HCT116 (cell line): Measurements from ENCODE around the gene SEMA6B. TPM values are rescaled to one million over a fixed set of nuclear protein-coding genes. Genes with fewer than 3 reads are reported as not detected.

Experiments used
- ATAC-seq: fragments of 200-7000 bp; cut with Tn5 transposase; 2 replicates; pipeline ENCODE4 v1.9.1; 2020; ENCODE audit warnings: mild to moderate bottlenecking, moderate library complexity
- BruUV-seq: library from RNA; stranded (reverse); fragments of 400-500 nt; replicated peaks from 2 replicates; lab custom pipeline; 2021; lab: Mats Ljungman, UMichigan
- CTCF ChIA-PET: fragments of 300-600 bp; sonication (Branson Sonifier 250); formaldehyde crosslinking; loops from one replicate; lab custom pipeline; 2021; ENCODE audit warnings: antibody characterized with exemption; lab: Charles Lee
- POLR2A ChIA-PET: fragments of 300-600, 350-600 bp; sonication (Branson Sonifier 250); formaldehyde crosslinking; loops from one replicate; lab custom pipeline; 2021; ENCODE audit warnings: antibody characterized with exemption; lab: Charles Lee
- RAD21 ChIA-PET, 2 experiments: fragments of 300-600 bp; sonication (Branson Sonifier 250); formaldehyde crosslinking; loops; one replicate each; lab custom pipeline; 2023; ENCODE audit warnings: low total read pairs in 2 of 2; ENCODE audit not compliant: uncharacterized antibody in 2 of 2, unreplicated experiment in 2 of 2, low non-redundant PET in 1 of 2; lab: Charles Lee
- DNase-seq: peaks from one replicate; pipeline ENCODE4 v3.0.0-alpha.2; 2010; ENCODE audit warnings: low read depth, low spot score
- H2AFZ ChIP-seq: fragments of 200-600 bp; shearing (Covaris generic), sonication (generic); 2 replicates; pipeline ENCODE4 v1.6.1; 2017; ENCODE audit warnings: low read depth, mixed run types, mixed read lengths, antibody characterized with exemption, low read length; ENCODE audit not compliant: poor library complexity, severe bottlenecking
- H3K27ac ChIP-seq: 2 replicates; pipeline ENCODE4 v1.5.1; 2012; ENCODE audit warnings: low read depth, low read length
- H3K27me3 ChIP-seq: fragments of 200-600 bp; sonication (generic); 2 replicates; pipeline ENCODE4 v1.6.1; 2016; ENCODE audit warnings: mixed run types, low read length, mixed read lengths; ENCODE audit not compliant: insufficient read depth
- H3K36me3 ChIP-seq, 2 experiments: fragments of 200-500 bp in 1 of 2; fragments of 200-600 bp in 1 of 2; sonication (Bioruptor generic) in 1 of 2; sonication (generic) in 1 of 2; 2 replicates each; pipeline versions ENCODE4 v1.5.1 to v1.6.1; 2014 to 2016; ENCODE audit warnings: low read length in 2 of 2, inconsistent platforms in 1 of 2, mixed read lengths in 1 of 2, mixed run types in 1 of 2; ENCODE audit not compliant: insufficient read depth in 2 of 2, control insufficient read depth in 1 of 2
- H3K4me1 ChIP-seq, 2 experiments: fragments of 200-600 bp in 1 of 2; sonication (generic) in 1 of 2; 2 replicates each; pipeline versions ENCODE4 v1.5.1 to v1.6.1; 2012 to 2017; ENCODE audit warnings: low read length in 2 of 2, inconsistent platforms in 1 of 2, mild to moderate bottlenecking in 1 of 2, mixed read lengths in 1 of 2, mixed run types in 1 of 2, moderate library complexity in 1 of 2; ENCODE audit not compliant: insufficient read depth in 2 of 2, control insufficient read depth in 1 of 2
- H3K4me2 ChIP-seq: fragments of 200-600 bp; sonication (generic); 2 replicates; pipeline ENCODE4 v1.6.1; 2017; ENCODE audit warnings: mixed run types, low read length, mixed read lengths
- H3K4me3 ChIP-seq, 2 experiments: fragments of 200-600 bp in 1 of 2; sonication (generic) in 1 of 2; replicated peaks in 1 of 2; 2 replicates each; pipeline ENCODE4 v1.5.1; 2011 to 2016; ENCODE audit warnings: low read length in 2 of 2, control low read depth in 1 of 2, low read depth in 1 of 2, mild to moderate bottlenecking in 1 of 2, mixed read lengths in 1 of 2, mixed run types in 1 of 2
- H3K79me2 ChIP-seq: fragments of 200-600 bp; sonication (generic); 2 replicates; pipeline ENCODE4 v1.6.1; 2017; ENCODE audit warnings: mild to moderate bottlenecking, mixed run types, low read length, moderate library complexity, mixed read lengths; ENCODE audit not compliant: insufficient read depth
- H3K9ac ChIP-seq: fragments of 200-600 bp; sonication (generic); 2 replicates; pipeline ENCODE4 v1.6.1; 2016; ENCODE audit warnings: low read length, mixed read lengths
- H3K9me2 ChIP-seq: fragments of 200-600 bp; sonication (generic), shearing (Covaris generic); 2 replicates; pipeline ENCODE4 v1.6.1; 2017; ENCODE audit warnings: mixed run types, mild to moderate bottlenecking, moderate library complexity; ENCODE audit not compliant: insufficient read depth
- H3K9me3 ChIP-seq, 2 experiments: fragments of 200-500 bp in 1 of 2; fragments of 200-600 bp in 1 of 2; sonication (Bioruptor generic) in 1 of 2; sonication (generic) in 1 of 2; 2 replicates each; pipeline ENCODE4 v1.6.1; 2014 to 2017; ENCODE audit warnings: low read length in 2 of 2, mixed read lengths in 2 of 2, inconsistent platforms in 1 of 2, low read depth in 1 of 2, mild to moderate bottlenecking in 1 of 2, mixed run types in 1 of 2, moderate library complexity in 1 of 2; ENCODE audit not compliant: control insufficient read depth in 1 of 2, insufficient read depth in 1 of 2
- H4K20me1 ChIP-seq: fragments of 200-600 bp; sonication (generic), shearing (Covaris generic); 2 replicates; pipeline ENCODE4 v1.6.1; 2017; ENCODE audit warnings: mixed run types, mild to moderate bottlenecking, moderate library complexity; ENCODE audit not compliant: insufficient read depth
- EZH2 ChIP-seq: fragments of 200-600 bp; sonication (generic); IDR thresholded peaks from 2 replicates; pipeline ENCODE4 v1.6.1; 2017; ENCODE audit warnings: antibody characterized with exemption, mixed run types
- FOSL1 ChIP-seq: IDR thresholded peaks from 2 replicates; pipeline ENCODE4 v1.6.1; 2012; ENCODE audit warnings: low read depth
- RAD21 ChIP-seq: IDR thresholded peaks from 2 replicates; pipeline ENCODE4 v1.6.1; 2012; ENCODE audit warnings: low read depth, mild to moderate bottlenecking
- REST ChIP-seq: IDR thresholded peaks from 2 replicates; pipeline ENCODE4 v1.6.1; 2012; ENCODE audit warnings: low read depth
- SRF ChIP-seq: IDR thresholded peaks from 2 replicates; pipeline ENCODE4 v1.6.1; 2012; ENCODE audit warnings: low read depth
- TCF7L2 ChIP-seq: IDR thresholded peaks from 2 replicates; pipeline ENCODE4 v1.7.0; 2011; ENCODE audit warnings: borderline replicate concordance, inconsistent platforms; ENCODE audit not compliant: insufficient read depth, insufficient read length; ENCODE audit errors: extremely low read depth
- ZNF274 ChIP-seq: fragments of 200-500 bp; sonication (Bioruptor generic); IDR thresholded peaks from 2 replicates; pipeline ENCODE4 v1.6.1; 2014; ENCODE audit warnings: mild to moderate bottlenecking, low read depth, low read length, inconsistent platforms
- intact Hi-C: fragments of 100-400 bp; cut with micrococcal nuclease; formaldehyde crosslinking; loops from 2 replicates; pipeline ENCODE4 v1.10.0; 2022
- total RNA-seq: library from RNA; stranded (reverse); gene quantifications from one replicate; pipeline ENCODE4 v1.2.1, GENCODE V29; 2021; ENCODE audit not compliant: unreplicated experiment
- TF ChIP-seq, protein P1 (sequence below): IDR thresholded peaks from 2 replicates; pipeline ENCODE4 v1.6.1; 2012
- TF ChIP-seq, protein P2 (sequence below): IDR thresholded peaks from 2 replicates; pipeline ENCODE4 v1.6.1; 2011; ENCODE audit warnings: mild to moderate bottlenecking, low read length, moderate library complexity; ENCODE audit not compliant: insufficient replicate concordance; ENCODE audit errors: extremely low read depth

Gene SEMA6B
- total RNA-seq, 1 experiment from 2014 or later, result 58.4 TPM

DNA sequence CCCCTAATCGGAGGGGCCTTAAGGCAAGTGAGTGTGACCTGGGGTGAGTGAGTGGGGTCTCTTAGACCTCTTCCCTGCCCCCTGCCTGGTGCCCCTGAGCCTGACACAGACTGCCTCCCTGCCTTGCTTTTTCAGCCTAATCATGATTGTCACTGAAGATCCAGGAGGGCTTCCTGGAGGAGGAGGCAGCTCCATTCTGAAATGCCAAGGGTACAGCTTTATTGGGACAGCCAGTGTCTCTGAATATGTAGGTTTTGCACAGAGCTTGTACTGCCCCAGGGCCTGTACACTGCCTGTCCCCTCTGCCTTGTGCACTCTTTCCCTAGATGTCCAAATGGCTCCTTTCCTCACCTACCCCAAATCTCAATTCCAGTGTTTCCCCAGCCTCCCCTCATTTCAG, 26.1 kb upstream of the SEMA6B start:
- no peak for ATAC-seq
- Histone ChIP-seq H3K79me2 (no peaks in the 10 kb centered on the region), H3K4me1 (peaks cover 13 to 43% of the 10 kb centered on the region in 2 experiments; a peak in 3 of 4 replicates), H3K9ac (no peak overlapping the region), H3K27ac (no peak overlapping the region), H2AFZ (no peak overlapping the region), H3K9me3 (no peaks in the 10 kb centered on the region), H3K36me3 (no peaks in the 10 kb centered on the region), H3K4me3 (no peak overlapping the region), H3K4me2 (no peak overlapping the region), H3K9me2 (no peaks in the 10 kb centered on the region), H3K27me3 (no peaks in the 10 kb centered on the region), H4K20me1 (no peaks in the 10 kb centered on the region)
- POLR2A ChIA-PET, result interaction anchor here (1.3 kb wide), 1 partner anchor 12 kb away, joined by 4 read pairs; no protein-coding TSS in a partner anchor
- RAD21 ChIA-PET, result no interaction called here
- TF ChIP-seq TCF7L2 (no peak), RAD21 (no peak), EZH2 (no peak), ZNF274 (no peak), SRF (no peak), REST (no peak), FOSL1 (no peak)
- TF ChIP-seq, protein P1, sequence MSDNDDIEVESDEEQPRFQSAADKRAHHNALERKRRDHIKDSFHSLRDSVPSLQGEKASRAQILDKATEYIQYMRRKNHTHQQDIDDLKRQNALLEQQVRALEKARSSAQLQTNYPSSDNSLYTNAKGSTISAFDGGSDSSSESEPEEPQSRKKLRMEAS, result no peak
- TF ChIP-seq, protein P2, sequence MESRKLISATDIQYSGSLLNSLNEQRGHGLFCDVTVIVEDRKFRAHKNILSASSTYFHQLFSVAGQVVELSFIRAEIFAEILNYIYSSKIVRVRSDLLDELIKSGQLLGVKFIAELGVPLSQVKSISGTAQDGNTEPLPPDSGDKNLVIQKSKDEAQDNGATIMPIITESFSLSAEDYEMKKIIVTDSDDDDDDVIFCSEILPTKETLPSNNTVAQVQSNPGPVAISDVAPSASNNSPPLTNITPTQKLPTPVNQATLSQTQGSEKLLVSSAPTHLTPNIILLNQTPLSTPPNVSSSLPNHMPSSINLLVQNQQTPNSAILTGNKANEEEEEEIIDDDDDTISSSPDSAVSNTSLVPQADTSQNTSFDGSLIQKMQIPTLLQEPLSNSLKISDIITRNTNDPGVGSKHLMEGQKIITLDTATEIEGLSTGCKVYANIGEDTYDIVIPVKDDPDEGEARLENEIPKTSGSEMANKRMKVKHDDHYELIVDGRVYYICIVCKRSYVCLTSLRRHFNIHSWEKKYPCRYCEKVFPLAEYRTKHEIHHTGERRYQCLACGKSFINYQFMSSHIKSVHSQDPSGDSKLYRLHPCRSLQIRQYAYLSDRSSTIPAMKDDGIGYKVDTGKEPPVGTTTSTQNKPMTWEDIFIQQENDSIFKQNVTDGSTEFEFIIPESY, result no peak
- CTCF ChIA-PET, result interaction anchor here (1.2 kb wide), 1 partner anchor 9 kb away, joined by 6 read pairs; no protein-coding TSS in a partner anchor
- no peak for DNase-seq
- intact Hi-C loops, result no loop called here
- BruUV-seq, result no TSS peak
